ENCODE data around the gene NUCKS1. TPM values are rescaled to one million over a fixed set of nuclear protein-coding genes. Genes with fewer than 3 reads are reported as not detected.

The NUCKS1 gene
- total and polyA plus RNA-seq, 2 of the 4 experiments (the other 2 are of a cell fraction) = 37.9 to 103 TPM

DNA sequence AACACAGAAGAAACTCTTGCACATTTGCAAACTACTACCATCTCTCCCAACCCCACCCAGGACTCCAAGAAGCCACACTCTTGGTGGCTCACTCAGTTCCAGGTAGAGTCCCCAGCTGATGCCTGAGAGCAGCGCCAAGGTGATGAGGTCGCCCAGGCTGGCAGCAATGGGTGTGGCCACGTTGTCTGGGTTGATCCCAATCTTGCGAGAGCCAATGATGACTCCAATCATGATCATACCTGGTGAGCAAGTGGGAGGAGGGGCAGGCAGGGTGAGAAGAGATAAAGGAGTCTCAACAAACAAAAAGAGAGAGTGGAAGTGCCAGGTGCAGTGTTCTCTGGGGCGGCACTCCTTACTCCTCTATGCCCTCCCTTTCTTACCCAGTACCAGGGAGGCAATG lies 48.6 kb upstream of the NUCKS1 start:
- intact Hi-C loops (cut with micrococcal nuclease) = no loop called here

More for the DNA sequence above, 48.6 kb upstream of the NUCKS1 start:
- Histone ChIP-seq H3K4me3 (ENCODE audit: insufficient read depth, low read depth, low read length) (no peak overlapping the region), H3K14ac (replicated peaks; ENCODE audit: low read depth, low read length) (no peak overlapping the region), H4K5ac (ENCODE audit: low read depth, low read length) (no peak overlapping the region), H3K27me3 (ENCODE audit: control insufficient read depth, insufficient read depth, low read length) (no peaks in the 10 kb centered on the region), H3K23ac (ENCODE audit: low read depth, low read length) (no peak overlapping the region), H4K8ac (ENCODE audit: low read depth in 2 of 2, low read length in 2 of 2) (no peak overlapping the region), H2AK5ac (ENCODE audit: low read depth, low read length) (no peak overlapping the region), H4K91ac (ENCODE audit: insufficient read depth, low read depth, low read length) (no peak overlapping the region), H3K36me3 (ENCODE audit: control insufficient read depth, insufficient read depth, low read length) (peaks cover 53% of the 10 kb centered on the region), H3K18ac (ENCODE audit: low read depth, low read length) (no peak overlapping the region), H3K4me1 (ENCODE audit: control insufficient read depth, insufficient read depth, low read length) (no peaks in the 10 kb centered on the region), H2AK9ac (replicated peaks; ENCODE audit: low read depth, low read length, poor library complexity) (no peak overlapping the region), H3K4me2 (ENCODE audit: low read depth, low read length) (no peak overlapping the region), H2AFZ (replicated peaks; ENCODE audit: low read length, poor library complexity) (no peak overlapping the region), H3K4ac (ENCODE audit: low read depth, low read length) (no peak overlapping the region), H3K9ac (ENCODE audit: low read depth, low read length) (no peak overlapping the region), H3K79me1 (ENCODE audit: low read depth in 1 of 2, low read length in 2 of 2) (no peaks in the 10 kb centered on the region; a peak in 1 of 4 replicates), H3K27ac (ENCODE audit: insufficient read depth, low read length) (no peak overlapping the region), H3K56ac (ENCODE audit: extremely low read depth, insufficient read depth, low read length) (no peak overlapping the region), H4K20me1 (ENCODE audit: insufficient read depth, low read length) (no peaks in the 10 kb centered on the region), H2BK5ac (ENCODE audit: low read depth, low read length, poor library complexity, severe bottlenecking) (no peak overlapping the region), H3K9me1 (ENCODE audit: insufficient read depth, low read length) (no peaks in the 10 kb centered on the region), H2BK15ac (ENCODE audit: low read depth, low read length) (no peak overlapping the region), H2BK120ac (ENCODE audit: low read depth, low read length) (no peak overlapping the region), H3K9me3 (ENCODE audit: control insufficient read depth, insufficient read depth, low read length) (no peaks in the 10 kb centered on the region), H2BK20ac (ENCODE audit: low read depth, low read length) (no peak overlapping the region)
- in situ Hi-C loops (cut with MboI; ENCODE audit: low sequenced_read_pairs) (loop anchor here (10.0 kb wide), 1 partner anchor 306 kb away; no protein-coding TSS in a partner anchor), dilution Hi-C loops (cut with HindIII; ENCODE audit: low sequenced_read_pairs, unreplicated experiment) (no loop called here)
- no peak for ATAC-seq (ENCODE audit: low read depth)
- ChIA-PET CTCF (no interaction called here), POLR2A (ENCODE audit: unreplicated experiment) (no interaction called here)
- no CpG with 5 or more reads among the region's 5 CpGs for WGBS, 2 experiments (ENCODE audit: extremely low coverage in 2 of 2, insufficient read length in 1 of 2)
- BruUV-seq (replicated peaks) = no TSS peak
- DNase-seq = no peak
- TF ChIP-seq RCOR1 (IDR thresholded peaks at IDR 0.05; ENCODE audit: insufficient replicate concordance, low read length) (no peak), BHLHE40 (IDR thresholded peaks at IDR 0.05; ENCODE audit: low read depth, low read length) (no peak), MXI1 (IDR thresholded peaks at IDR 0.05; ENCODE audit: borderline replicate concordance, low read depth, low read length) (no peak), POLR2A (IDR thresholded peaks at IDR 0.05; ENCODE audit: low read depth, low read length) (no peak), RFX5 (IDR thresholded peaks at IDR 0.05; ENCODE audit: low read depth, low read length) (no peak), CEBPB (IDR thresholded peaks at IDR 0.05; ENCODE audit: low read depth, low read length) (no peak), SMC3 (IDR thresholded peaks at IDR 0.05; ENCODE audit: low read depth, low read length) (no peak), NFE2L2 (IDR thresholded peaks at IDR 0.05; ENCODE audit: low read depth, low read length) (no peak)
- TF ChIP-seq, protein P1, sequence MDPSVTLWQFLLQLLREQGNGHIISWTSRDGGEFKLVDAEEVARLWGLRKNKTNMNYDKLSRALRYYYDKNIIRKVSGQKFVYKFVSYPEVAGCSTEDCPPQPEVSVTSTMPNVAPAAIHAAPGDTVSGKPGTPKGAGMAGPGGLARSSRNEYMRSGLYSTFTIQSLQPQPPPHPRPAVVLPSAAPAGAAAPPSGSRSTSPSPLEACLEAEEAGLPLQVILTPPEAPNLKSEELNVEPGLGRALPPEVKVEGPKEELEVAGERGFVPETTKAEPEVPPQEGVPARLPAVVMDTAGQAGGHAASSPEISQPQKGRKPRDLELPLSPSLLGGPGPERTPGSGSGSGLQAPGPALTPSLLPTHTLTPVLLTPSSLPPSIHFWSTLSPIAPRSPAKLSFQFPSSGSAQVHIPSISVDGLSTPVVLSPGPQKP (IDR thresholded peaks at IDR 0.05; ENCODE audit: borderline replicate concordance, low read depth, low read length) = no peak

Measured in IMR-90 (cell line).